NCI-H2081 (cell line): ENCODE data around the gene TMEM74B.

Source experiments
- DNase-seq, 2 experiments: peaks; one replicate each; lab custom pipeline; 2025; lab: John Stamatoyannopoulos, UW

Gene TMEM74B

DNA sequence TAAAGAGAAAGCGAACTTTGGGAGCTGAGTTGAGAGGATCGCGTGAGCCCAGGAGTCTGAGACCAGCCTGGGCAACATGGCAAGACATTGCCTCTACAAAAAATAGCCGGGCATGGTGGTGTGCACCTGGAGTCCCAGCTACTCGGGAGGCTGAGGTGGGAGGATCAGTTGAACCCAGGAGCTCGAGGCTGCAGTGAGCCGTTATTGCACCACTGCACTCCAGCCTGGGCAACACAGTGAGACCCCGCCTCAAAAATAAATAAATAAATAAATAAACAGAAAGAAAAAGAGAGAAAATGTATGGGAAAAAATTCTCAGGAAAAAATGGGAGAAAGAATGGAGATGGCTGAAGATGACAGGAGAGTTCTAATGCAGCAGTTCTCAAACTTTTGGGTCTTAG is 21.0 kb upstream of the TMEM74B start:
- DNase-seq: no peak

DNA sequence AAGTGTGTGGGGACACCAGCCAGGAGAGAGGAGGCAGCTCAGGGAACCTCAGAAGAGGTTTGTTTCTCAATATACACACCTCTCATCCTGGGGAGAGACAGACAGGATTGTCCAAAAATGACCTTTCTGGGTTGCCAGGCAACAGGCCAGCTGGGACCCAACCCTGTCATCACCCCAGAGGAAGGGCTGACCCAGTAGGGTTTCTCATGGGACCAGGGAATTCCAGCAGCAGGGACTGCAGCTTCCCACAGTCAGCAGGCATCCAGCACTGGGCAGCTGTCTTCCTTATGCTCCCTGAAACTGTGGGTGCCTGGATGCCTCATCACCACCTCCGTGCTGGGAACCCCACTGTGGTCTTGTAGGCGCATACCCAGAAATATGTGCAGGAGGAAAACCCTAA is 19.8 kb upstream of the TMEM74B start:
- DNase-seq: no peak

- DNase-seq: no peak
These were observed 19.3 kb upstream of the TMEM74B start for GRCh38 chr20:1204113-1204512.

DNA sequence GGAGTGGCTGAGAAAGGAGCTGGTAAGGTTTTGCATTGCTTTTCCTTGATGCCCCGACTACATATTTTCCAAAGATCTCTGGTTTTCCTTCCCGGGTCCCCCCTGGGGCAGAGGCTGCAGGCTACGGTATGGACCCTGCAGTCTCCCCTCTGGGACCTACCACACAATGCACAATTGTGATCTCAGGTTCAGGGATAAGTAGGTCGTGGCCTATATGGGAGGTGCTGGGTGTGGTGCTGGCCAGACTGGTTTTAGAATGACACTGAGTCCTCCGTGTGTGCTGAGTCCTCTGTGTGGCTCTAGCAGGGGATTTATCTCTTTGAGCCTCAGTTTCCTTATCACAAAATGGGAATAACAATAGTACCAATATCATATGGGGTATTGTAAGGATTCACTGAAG is 18.8 kb upstream of the TMEM74B start:
- DNase-seq: no peak

GRCh38 chr20:1202762-1203504 is 18.2 kb upstream of the TMEM74B start, which contains the start of gene C20orf202:
TSS of gene C20orf202 (plus strand) at chr20:1203454. CDS start at chr20:1203586, 132 bp downstream.
- no peak for DNase-seq

DNA sequence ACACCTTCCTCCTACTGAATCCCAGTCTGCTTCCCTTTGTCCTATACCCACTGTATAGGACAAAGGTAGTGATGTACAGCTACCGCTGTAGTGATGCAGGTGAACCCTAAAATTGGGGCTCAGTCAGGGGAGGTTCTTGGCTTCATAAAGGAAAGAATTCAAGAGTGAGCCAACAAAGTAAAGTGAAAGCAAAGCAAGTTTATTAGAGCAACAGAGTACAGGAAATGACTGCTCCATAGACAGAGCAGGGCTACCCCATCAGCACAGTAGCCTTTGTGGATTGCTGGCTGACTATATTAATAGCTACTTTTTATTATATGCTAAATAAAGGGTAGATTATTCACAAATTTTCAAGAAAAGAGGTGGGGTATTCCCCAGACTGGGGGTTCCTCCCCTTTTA is 15.2 kb upstream of the TMEM74B start:
- no peak for DNase-seq

- DNase-seq: no peak
These were observed 14.6 kb upstream of the TMEM74B start for GRCh38 chr20:1199212-1199873.

GRCh38 chr20:1198751-1199150 is 14.0 kb upstream of the TMEM74B start:
- no peak for DNase-seq

DNA sequence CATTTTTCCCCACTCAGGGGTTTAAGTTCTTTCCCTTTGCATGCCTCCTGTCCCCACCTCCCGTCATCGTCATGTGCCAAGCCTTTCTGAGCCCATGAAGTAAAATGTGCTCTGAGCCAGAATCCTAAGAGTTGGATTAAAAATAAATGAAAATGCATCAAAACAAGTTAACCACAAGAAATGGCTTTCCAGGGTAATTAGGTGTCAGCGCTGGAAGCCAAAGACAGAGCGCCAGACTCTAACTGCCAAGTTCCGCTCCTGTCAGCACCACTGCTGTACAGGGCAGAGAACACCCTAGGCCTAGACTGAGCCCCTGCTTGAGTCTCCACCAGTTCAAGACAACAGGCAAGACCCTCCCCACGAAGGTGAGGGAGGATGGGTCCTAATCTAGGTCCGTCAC is 13.0 kb upstream of the TMEM74B start:
- DNase-seq: no peak

- no peak for DNase-seq
These were observed 11.9 kb upstream of the TMEM74B start for GRCh38 chr20:1196634-1197033.

- no peak for DNase-seq
These were observed 10.4 kb upstream of the TMEM74B start for GRCh38 chr20:1195226-1195625.

DNA sequence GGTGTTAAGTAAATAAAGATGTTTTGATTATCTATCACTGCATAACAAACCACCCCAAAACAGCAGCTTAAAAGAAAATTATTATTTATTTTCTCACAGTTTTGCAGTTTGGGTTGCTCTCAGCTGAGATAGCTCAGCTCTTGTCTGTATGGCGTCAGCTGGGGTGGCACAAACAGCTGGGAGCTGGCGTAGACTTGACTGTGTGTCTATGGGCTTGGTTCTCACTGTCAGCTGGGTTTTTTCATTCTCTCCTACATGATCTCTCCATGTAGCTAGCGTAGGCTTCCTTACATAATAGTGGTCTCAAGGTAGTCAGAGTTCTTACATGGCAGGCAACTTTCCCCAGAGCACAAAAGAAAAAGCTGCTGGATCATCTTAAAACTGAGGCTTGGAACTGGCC is 6.5 kb upstream of the TMEM74B start:
- no peak for DNase-seq

- DNase-seq: no peak
These were observed 6.1 kb upstream of the TMEM74B start for GRCh38 chr20:1190847-1191246.

- no peak for DNase-seq
These were observed 5.0 kb upstream of the TMEM74B start for GRCh38 chr20:1189827-1190226.

DNA sequence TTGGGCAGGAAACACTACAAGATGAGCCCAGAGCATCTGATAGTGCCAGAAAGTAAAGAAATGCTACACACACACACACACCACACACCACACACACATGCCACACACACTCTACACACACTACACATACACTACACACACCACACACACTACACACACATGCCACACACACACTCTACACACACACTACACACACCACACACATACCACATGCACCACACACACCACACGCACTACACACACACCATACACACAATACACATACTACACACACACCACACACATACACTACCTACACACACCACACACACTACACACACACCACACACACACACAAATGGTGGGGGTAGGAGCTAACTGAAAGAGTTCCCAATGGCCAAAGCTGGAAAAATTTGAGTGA is 3.6 kb upstream of the TMEM74B start:
- DNase-seq: no peak

- no peak for DNase-seq
These were observed 2.9 kb upstream of the TMEM74B start for GRCh38 chr20:1187605-1188171.

DNA sequence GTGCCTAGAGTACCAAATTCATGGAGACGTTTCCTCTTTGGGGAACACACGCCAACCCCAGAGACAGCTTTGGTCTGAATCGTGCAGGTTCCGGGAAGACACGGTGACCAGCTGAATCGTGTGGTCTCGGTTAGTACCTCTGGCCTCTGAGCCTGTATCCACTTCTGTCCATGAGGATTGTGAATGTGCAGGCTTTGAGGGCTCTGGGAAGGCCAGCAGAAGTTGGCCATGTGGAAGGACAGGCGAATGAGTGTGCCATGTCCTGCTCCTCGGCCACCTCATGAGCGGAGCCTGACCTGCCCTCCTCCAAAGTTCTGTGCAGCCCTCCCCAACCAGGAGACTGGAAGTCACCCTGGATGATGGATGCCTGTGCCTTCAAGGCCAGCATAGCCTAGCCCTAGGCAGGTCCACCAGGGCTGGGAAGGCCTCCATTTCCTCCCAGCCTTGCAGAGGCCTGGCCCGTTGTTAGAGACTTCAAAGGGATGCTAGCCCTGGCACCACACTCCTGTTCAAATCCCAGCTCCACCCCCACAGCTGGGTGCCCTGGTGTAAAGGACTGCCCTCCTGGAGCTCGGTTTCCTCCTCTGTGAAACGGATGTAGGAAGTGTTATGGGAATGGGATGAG is 1.7 kb upstream of the TMEM74B start:
- DNase-seq: no peak

GRCh38 chr20:1185790-1186334 is 1.1 kb upstream of the TMEM74B start:
- peak in 1 of 2 experiments; percentile 37 for DNase-seq

DNA sequence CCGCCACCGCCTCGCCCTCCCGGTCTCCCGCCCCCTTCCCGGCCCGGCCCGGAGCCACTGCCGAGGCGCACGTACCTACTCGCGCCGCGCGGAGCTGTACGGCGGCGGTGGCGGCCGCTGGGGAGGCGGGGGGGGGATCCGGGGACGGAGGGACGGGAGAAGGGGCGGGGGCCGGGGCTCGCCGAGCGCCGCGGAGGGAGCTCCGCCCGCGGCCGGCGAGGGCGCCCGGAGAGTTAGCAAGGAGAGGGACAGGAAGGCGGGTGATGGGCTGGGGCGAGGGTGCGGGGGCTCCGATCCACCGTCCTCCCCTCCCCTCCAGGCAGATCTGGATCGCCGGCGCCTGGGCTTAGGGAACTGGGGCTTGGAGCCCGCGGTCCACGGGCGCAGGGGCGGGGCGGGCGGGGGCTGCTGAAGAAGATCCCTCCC is 548 bp upstream of the TMEM74B start:
- DNase-seq: no peak

GRCh38 chr20:1184260-1184637 is 532 bp downstream of the TMEM74B start:
- DNase-seq: no peak

DNA sequence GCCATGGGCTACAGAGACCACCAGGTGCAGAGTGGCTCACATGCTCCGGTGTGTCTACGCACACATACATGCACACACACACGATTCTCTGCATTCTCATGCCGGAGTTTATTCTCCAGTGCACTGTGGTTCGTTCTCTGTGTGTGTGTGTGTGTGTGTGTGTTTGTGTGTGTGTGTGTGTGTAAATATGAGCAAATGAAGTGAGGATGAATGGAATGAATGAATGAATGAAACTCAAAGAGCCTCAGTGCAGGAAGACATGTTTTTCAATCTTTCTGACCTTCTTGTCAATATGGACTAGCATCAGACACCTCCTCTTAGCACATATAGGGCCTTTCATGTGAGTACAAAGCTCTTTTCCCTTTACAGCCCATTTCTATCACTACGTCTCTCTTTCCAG is 1.6 kb downstream of the TMEM74B start:
- no peak for DNase-seq

DNA sequence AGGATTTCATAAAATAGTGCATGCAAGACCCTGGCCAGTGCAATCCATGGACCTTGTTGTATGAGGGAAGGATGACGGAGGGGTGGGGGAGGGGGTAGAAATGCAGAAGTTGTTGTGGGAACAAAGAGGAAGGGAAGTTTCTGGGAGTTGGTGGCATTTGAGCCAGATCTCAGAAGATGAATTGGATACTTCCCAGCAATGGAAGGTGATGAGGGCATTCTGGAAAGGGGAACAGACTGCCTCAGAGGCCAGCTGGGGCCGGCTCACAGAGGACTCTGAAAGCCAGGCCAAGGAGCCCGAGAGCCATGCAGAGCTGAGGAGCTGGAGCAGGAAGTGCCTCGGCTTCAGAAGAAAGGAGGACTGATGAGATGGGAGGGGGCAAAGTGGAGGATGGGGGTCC is 2.7 kb downstream of the TMEM74B start:
- DNase-seq: no peak

GRCh38 chr20:1180949-1181348 is 3.8 kb downstream of the TMEM74B start:
- no peak for DNase-seq
